HepG2 (cell line): ENCODE data around the gene CDR2L. TPM values are rescaled to one million over a fixed set of nuclear protein-coding genes. Genes with fewer than 3 reads are reported as not detected.

Experiments
- ASH2L ChIP-seq: fragments of 300-600, 200-600 bp; sonication (generic); IDR thresholded peaks from 2 replicates; pipeline ENCODE4 v1.7.0; 2017; ENCODE audit warnings: low read depth, mild to moderate bottlenecking, moderate library complexity, mixed read lengths, low read length; ENCODE audit not compliant: insufficient read length
- CENPT ChIP-seq: sonication (generic); formaldehyde crosslinking; IDR thresholded peaks from 2 replicates; pipeline ENCODE4 v1.8.0; 2022; ENCODE audit warnings: low read depth, mild to moderate bottlenecking, moderate library complexity, missing genetic modification reagents
- FOSL2 ChIP-seq: sonication (generic); formaldehyde crosslinking; IDR thresholded peaks from 2 replicates; pipeline ENCODE4 v1.4.0; 2020; ENCODE audit warnings: missing genetic modification reagents
- HMGXB3 ChIP-seq: sonication (generic); formaldehyde crosslinking; IDR thresholded peaks from 2 replicates; pipeline ENCODE4 v1.4.0; 2020; ENCODE audit warnings: missing genetic modification reagents, borderline replicate concordance
- IKZF1 ChIP-seq: fragments of 450-650 bp; IDR thresholded peaks from 2 replicates; pipeline ENCODE4 v1.7.1; 2016
- MTA3 ChIP-seq: sonication (generic); formaldehyde crosslinking; IDR thresholded peaks from 2 replicates; pipeline ENCODE4 v1.4.0; 2020; ENCODE audit warnings: missing genetic modification reagents
- MYNN ChIP-seq: sonication (generic); formaldehyde crosslinking; IDR thresholded peaks from 2 replicates; pipeline ENCODE4 v1.4.0; 2020; ENCODE audit warnings: mild to moderate bottlenecking, low read depth, missing genetic modification reagents
- NONO ChIP-seq, 2 experiments: fragments of 450-650 bp in 1 of 2; sonication (generic) in 1 of 2; formaldehyde crosslinking in 1 of 2; IDR thresholded peaks in 1 of 2; conservative IDR thresholded peaks in 1 of 2; 2 replicates each; pipeline versions ENCODE4 v1.6.1 to v1.8.0; 2017 to 2022; ENCODE audit warnings: mild to moderate bottlenecking in 1 of 2, missing genetic modification reagents in 1 of 2, moderate library complexity in 1 of 2
- PREB ChIP-seq: sonication (generic); formaldehyde crosslinking; IDR thresholded peaks from 2 replicates; pipeline ENCODE4 v1.4.0; 2020; ENCODE audit warnings: missing genetic modification reagents
- REXO4 ChIP-seq: sonication (generic); formaldehyde crosslinking; IDR thresholded peaks from 2 replicates; pipeline ENCODE4 v1.8.0; 2022; ENCODE audit warnings: missing genetic modification reagents, mild to moderate bottlenecking, borderline replicate concordance
- SMYD3 ChIP-seq: sonication (generic); formaldehyde crosslinking; IDR thresholded peaks from 2 replicates; pipeline ENCODE4 v1.8.1; 2023; ENCODE audit warnings: mild to moderate bottlenecking, missing genetic modification reagents
- SNAPC4 ChIP-seq: sonication (generic); formaldehyde crosslinking; IDR thresholded peaks from 2 replicates; pipeline ENCODE4 v1.4.0; 2020; ENCODE audit warnings: mild to moderate bottlenecking, missing genetic modification reagents
- ZNF280B ChIP-seq: sonication (generic); formaldehyde crosslinking; IDR thresholded peaks from 2 replicates; pipeline ENCODE4 v1.5.0; 2020; ENCODE audit warnings: missing genetic modification reagents, mild to moderate bottlenecking, borderline replicate concordance
- ZNF562 ChIP-seq: sonication (generic); formaldehyde crosslinking; IDR thresholded peaks from 2 replicates; pipeline ENCODE4 v1.8.0; 2022; ENCODE audit warnings: missing genetic modification reagents, borderline replicate concordance
- ZNF616 ChIP-seq: sonication (generic); formaldehyde crosslinking; IDR thresholded peaks from 2 replicates; pipeline ENCODE4 v1.5.0; 2020; ENCODE audit warnings: low read depth, mild to moderate bottlenecking, missing genetic modification reagents
- polyA plus RNA-seq, 8 experiments: library from polyadenylated mRNA; depleted of rRNA in 3 of 8; stranded (reverse) in 7 of 8; unstranded in 1 of 8; fragments of >200 nt; fragmentation: Illumina TruSeq in 4 of 8; extraction: Trizol in 4 of 8; gene quantifications; 2 replicates each; pipeline versions ENCODE4 v1.2.1 to v1.2.3, GENCODE V29; 2011 to 2016; ENCODE audit warnings: low read depth in 4 of 8, missing spikeins in 1 of 8, mixed read lengths in 1 of 8; ENCODE audit not compliant: insufficient read depth in 1 of 8
- total RNA-seq, 5 experiments: library from RNA; depleted of rRNA; stranded (reverse); fragments of >200 nt; fragmentation: Illumina TruSeq; extraction: Trizol; gene quantifications; 2 replicates each; pipeline ENCODE4 v1.2.3, GENCODE V29; 2016; ENCODE audit warnings: low read depth in 1 of 5

The CDR2L gene
- total and polyA plus RNA-seq, 2 of the 13 experiments (the other 11 are each of a cell fraction or from before 2014, with no cell fraction given) = 1.9 to 2.1 TPM

- TF ChIP-seq HMGXB3 (CRISPR knock-in tag) (0 out of 2 replicates have a peak, but pooled peaks have one; percentile 45), SMYD3 (CRISPR knock-in tag) (no peak), IKZF1 (no peak), MTA3 (CRISPR knock-in tag) (no peak), PREB (CRISPR knock-in tag) (no peak), ZNF562 (CRISPR knock-in tag) (no peak), FOSL2 (peak; percentile 52), MYNN (CRISPR knock-in tag) (0 out of 2 replicates have a peak, but pooled peaks have one; percentile 90), REXO4 (CRISPR knock-in tag) (no peak), ZNF616 (peak; percentile 90), NONO (IDR thresholded peaks at IDR 0.05) (no peak), NONO (CRISPR knock-in tag; conservative IDR thresholded peaks at IDR 0.05) (peak; percentile 81), SNAPC4 (peak; percentile 28; the same call in 1 of the 2 replicates), CENPT (CRISPR knock-in tag) (no peak), ASH2L (peak; percentile 92), ZNF280B (CRISPR knock-in tag) (peak; percentile 81; the same call in 1 of the 2 replicates)
Observed at GRCh38 chr17:75046407-75047289, 59.2 kb downstream of the CDR2L start, which contains the start of the genes ATP5PD and KCTD2 (continued).
